ENCODE measurements around the gene STPG2.

- TF ChIP-seq CTCF (IDR thresholded peaks at IDR 0.05; ENCODE audit: low read depth, low read length) (no peak), EZH2phosphoT487 (IDR thresholded peaks at IDR 0.05; ENCODE audit: low read depth) (no peak)
Observed at GRCh38 chr4:97646997-97647396, 496.3 kb downstream of the STPG2 start.

Measured in OCI-LY3 (cell line).